ENCODE measurements around the gene QARS1. TPM values are rescaled to one million over a fixed set of nuclear protein-coding genes. Genes with fewer than 3 reads are reported as not detected.

The QARS1 gene
- total and polyA plus RNA-seq, 2 of the 8 experiments (the other 6 are each of a cell fraction or from before 2014, with no cell fraction given) = 353 to 581 TPM

DNA sequence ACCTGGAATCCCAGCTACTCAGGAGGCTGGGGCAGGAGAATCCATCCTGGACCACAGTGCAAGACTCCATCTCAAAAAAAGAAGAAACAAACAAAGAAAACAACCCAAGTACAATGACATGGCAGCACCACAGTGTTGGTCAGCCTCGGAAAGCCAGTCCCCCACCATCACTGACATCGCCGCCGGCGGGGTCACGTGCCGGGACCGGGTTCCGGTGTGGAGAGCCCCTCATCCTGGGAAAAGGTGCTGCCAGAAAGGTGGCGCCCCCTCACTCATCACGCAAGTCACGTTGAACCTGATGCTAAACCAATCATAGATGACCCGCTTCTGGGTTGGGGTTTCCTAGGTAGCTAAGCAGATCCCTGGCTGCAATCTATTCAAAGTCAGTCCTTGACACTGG is 28.4 kb downstream of the QARS1 start:
- H4K8ac ChIP-seq (ENCODE audit: extremely low read depth, insufficient read depth, low read length) = no peak overlapping the region
- DNase-seq (ENCODE audit: low read depth in 1 of 2, low spot score in 2 of 2) (no peak), FAIRE-seq (no peak)
- H3K79me1 ChIP-seq (ENCODE audit: low read depth, low read length) = peaks cover 5% of the 10 kb centered on the region
- H4K5ac ChIP-seq (ENCODE audit: insufficient read length, low read depth, low read length) = no peak overlapping the region
- no peak overlapping the region for H3K9ac ChIP-seq (replicated peaks in 1 of 4; ENCODE audit: extremely low read depth in 1 of 4, low read depth in 3 of 4, low read length in 3 of 4)
- H4K91ac ChIP-seq (replicated peaks; ENCODE audit: insufficient read length, low read length) = no peak overlapping the region
- no peak overlapping the region for H3K4ac ChIP-seq (replicated peaks; ENCODE audit: insufficient read length, low read depth, low read length)
- H3K4me1 ChIP-seq (replicated peaks in 1 of 4; ENCODE audit: control insufficient read depth in 3 of 4, insufficient read depth in 4 of 4, low read length in 3 of 4) = no peaks in the 10 kb centered on the region
- no peak overlapping the region for H3K23ac ChIP-seq (ENCODE audit: insufficient read length)
- H3K27ac ChIP-seq (ENCODE audit: low read depth, low read length) = no peak overlapping the region
- no peak overlapping the region for H2BK5ac ChIP-seq (ENCODE audit: low read depth, low read length)
- H3K56ac ChIP-seq (replicated peaks; ENCODE audit: insufficient read length, low read depth, low read length) = no peak overlapping the region
- H2BK120ac ChIP-seq (replicated peaks; ENCODE audit: low read depth, low read length) = no peak overlapping the region
- no peak overlapping the region for H3K18ac ChIP-seq (ENCODE audit: extremely low read depth, low read length)
- 89% methylated on average over 13 of the region's 13 CpGs; no CpG with 5 or more reads in 1 of the 2 experiments for WGBS, 2 experiments (ENCODE audit: extremely low coverage in 1 of 2, insufficient coverage in 1 of 2, insufficient read length in 1 of 2, insufficient replicate concordance in 2 of 2, low coverage in 1 of 2, low lambda C conversion rate in 2 of 2, missing lambda C conversion rate in 1 of 2)
- H4K20me1 ChIP-seq (replicated peaks in 1 of 2; ENCODE audit: control insufficient read depth in 1 of 2, insufficient read depth in 2 of 2, low read length in 2 of 2) = peaks cover 6 to 15% of the 10 kb centered on the region in 2 experiments
- no peak overlapping the region for H2BK15ac ChIP-seq (ENCODE audit: low read length)
- POLR2A ChIA-PET (ENCODE audit: partially characterized antibody) = interaction anchor here (1.3 to 3.7 kb wide), 2 partner anchors 17 to 35 kb away, joined by 3 to 13 read pairs; partner anchors contain the start of gene QRICH1
- no peaks in the 10 kb centered on the region for H3K23me2 ChIP-seq (ENCODE audit: low read depth, low read length)
- CTCF ChIA-PET (ENCODE audit: partially characterized antibody) = interaction anchor here (0.8 kb wide), 1 partner anchor 56 kb away, joined by 3 read pairs; the partner anchor contains the start of gene LAMB2
- no peak overlapping the region for H2AK5ac ChIP-seq (ENCODE audit: low read depth, low read length)
- no peak overlapping the region for H3K14ac ChIP-seq (ENCODE audit: insufficient read length)
- H3K9me3 ChIP-seq (ENCODE audit: insufficient read depth in 2 of 2, low read depth in 1 of 2, low read length in 1 of 2) = no peaks in the 10 kb centered on the region
- no peak for TF ChIP-seq TAF1 (IDR thresholded peaks at IDR 0.05; ENCODE audit: low read depth, low read length)
- TF ChIP-seq POLR2A (IDR thresholded peaks at IDR 0.05; ENCODE audit: control extremely low read depth in 1 of 2, low read depth in 2 of 2, low read length in 2 of 2) = no peak
- TF ChIP-seq BACH1 (IDR thresholded peaks at IDR 0.05; ENCODE audit: low read length) = no peak
- no peak for TF ChIP-seq KDM1A (IDR thresholded peaks at IDR 0.05; ENCODE audit: borderline replicate concordance, low read length)
- no peak for TF ChIP-seq POLR2AphosphoS5 (IDR thresholded peaks at IDR 0.05; ENCODE audit: low read depth, low read length)
- TF ChIP-seq GABPA (IDR thresholded peaks at IDR 0.05; ENCODE audit: borderline replicate concordance, insufficient read depth, low read length) = no peak
- TF ChIP-seq SUZ12 (IDR thresholded peaks at IDR 0.05; ENCODE audit: low read length) = no peak
- TF ChIP-seq SP1 (IDR thresholded peaks at IDR 0.05; ENCODE audit: low read depth, low read length) = no peak
- no peak for TF ChIP-seq TEAD4 (IDR thresholded peaks at IDR 0.05; ENCODE audit: low read depth, low read length)
- no peak for TF ChIP-seq JUND (IDR thresholded peaks at IDR 0.05; ENCODE audit: low read length)
- TF ChIP-seq, protein P1, sequence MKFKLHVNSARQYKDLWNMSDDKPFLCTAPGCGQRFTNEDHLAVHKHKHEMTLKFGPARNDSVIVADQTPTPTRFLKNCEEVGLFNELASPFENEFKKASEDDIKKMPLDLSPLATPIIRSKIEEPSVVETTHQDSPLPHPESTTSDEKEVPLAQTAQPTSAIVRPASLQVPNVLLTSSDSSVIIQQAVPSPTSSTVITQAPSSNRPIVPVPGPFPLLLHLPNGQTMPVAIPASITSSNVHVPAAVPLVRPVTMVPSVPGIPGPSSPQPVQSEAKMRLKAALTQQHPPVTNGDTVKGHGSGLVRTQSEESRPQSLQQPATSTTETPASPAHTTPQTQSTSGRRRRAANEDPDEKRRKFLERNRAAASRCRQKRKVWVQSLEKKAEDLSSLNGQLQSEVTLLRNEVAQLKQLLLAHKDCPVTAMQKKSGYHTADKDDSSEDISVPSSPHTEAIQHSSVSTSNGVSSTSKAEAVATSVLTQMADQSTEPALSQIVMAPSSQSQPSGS (IDR thresholded peaks at IDR 0.05; ENCODE audit: low read length) = no peak
- TF ChIP-seq HDAC6 (IDR thresholded peaks at IDR 0.05; ENCODE audit: low read depth, low read length) = no peak
- no peak for TF ChIP-seq RFX5 (IDR thresholded peaks at IDR 0.05; ENCODE audit: borderline replicate concordance, low read depth, low read length)
- H3K4me2 ChIP-seq (ENCODE audit: insufficient read depth in 1 of 2, low read depth in 2 of 2, low read length in 2 of 2) = no peak overlapping the region
- no peaks in the 10 kb centered on the region for H3K27me3 ChIP-seq (replicated peaks in 1 of 4; ENCODE audit: control insufficient read depth in 3 of 4, extremely low read depth in 1 of 4, insufficient read depth in 3 of 4, low read length in 3 of 4)
- no peak overlapping the region for H2BK12ac ChIP-seq (ENCODE audit: low read depth, low read length)
- H2BK20ac ChIP-seq (ENCODE audit: low read length) = no peak overlapping the region
- H3K36me3 ChIP-seq (ENCODE audit: control insufficient read depth in 2 of 4, insufficient read depth in 4 of 4, low read length in 3 of 4) = peaks cover 18 to 62% (median 48%) of the 10 kb centered on the region in 4 experiments
- H3K79me2 ChIP-seq (ENCODE audit: control insufficient read depth in 1 of 2, insufficient read depth in 2 of 2, low read length in 2 of 2) = peaks cover 0 to 39% of the 10 kb centered on the region in 2 experiments; a peak in 3 of 4 replicates
- no peak overlapping the region for H3K4me3 ChIP-seq (ENCODE audit: extremely low read depth in 1 of 4, insufficient read depth in 2 of 4, low read depth in 3 of 4, low read length in 4 of 4)
- H2AFZ ChIP-seq (ENCODE audit: low read length) = no peak overlapping the region

All from H1 (cell line).